Brain pericyte (primary cell): ENCODE measurements around the gene PRR5L.
A peak's percentile ranks its signal among the peaks of the same experiment; 100 is the strongest.

Experiments used
- DNase-seq: peaks from one replicate; pipeline ENCODE4 v3.0.0-alpha.2; 2012; ENCODE audit warnings: low read depth, low spot score

Gene PRR5L

DNA sequence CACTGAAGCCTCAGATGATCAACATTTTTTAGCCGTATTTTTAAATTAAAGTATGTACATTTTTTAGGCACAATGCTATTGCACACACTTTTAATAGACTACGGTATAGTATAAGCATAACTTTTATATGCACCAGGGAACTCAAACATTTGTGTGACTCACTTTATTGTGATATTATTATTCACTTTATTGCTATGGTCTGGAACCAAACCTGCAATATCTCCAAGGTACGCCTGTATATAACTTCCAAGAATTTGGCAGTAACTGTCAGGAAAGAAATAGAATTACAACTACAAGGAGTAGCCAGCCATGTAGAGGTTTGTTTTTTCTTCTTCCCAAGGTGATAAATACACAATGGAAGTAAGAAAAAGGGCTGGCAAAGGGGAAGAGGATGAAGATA lies 62.3 kb downstream of the PRR5L start:
- DNase-seq, result no peak

GRCh38 chr11:36360318-36360717 lies 64.2 kb downstream of the PRR5L start:
- no peak for DNase-seq

- DNase-seq, result no peak
Measured at GRCh38 chr11:36360826-36361415, 64.8 kb downstream of the PRR5L start.

- no peak for DNase-seq
Measured at GRCh38 chr11:36361472-36361871, 65.4 kb downstream of the PRR5L start.

- peak; percentile 31 for DNase-seq
Measured at GRCh38 chr11:36361901-36362391, 65.9 kb downstream of the PRR5L start.

GRCh38 chr11:36362902-36363301 lies 66.8 kb downstream of the PRR5L start:
- DNase-seq, result no peak

GRCh38 chr11:36363361-36364268 lies 67.5 kb downstream of the PRR5L start:
- no peak for DNase-seq

GRCh38 chr11:36364551-36365325 lies 68.7 kb downstream of the PRR5L start:
- DNase-seq, result no peak

DNA sequence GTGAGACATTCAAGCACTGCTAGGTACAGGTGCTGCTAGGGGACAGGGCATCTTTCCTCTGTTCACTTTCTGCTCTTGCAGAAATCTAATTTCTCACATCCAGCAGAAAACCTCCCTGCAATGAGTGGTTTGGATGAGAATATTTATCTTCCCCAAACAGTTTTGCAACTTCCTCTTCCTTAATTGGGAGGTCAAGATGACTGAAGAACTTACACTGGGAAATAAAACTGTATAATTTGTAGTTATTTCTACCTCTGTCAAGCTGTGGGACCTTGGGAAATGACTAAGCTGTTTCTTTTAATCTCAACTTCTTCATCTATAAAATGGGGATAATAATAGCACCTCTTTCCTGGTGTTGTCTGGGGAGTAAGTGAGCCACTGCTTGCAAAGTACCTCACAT lies 69.8 kb downstream of the PRR5L start:
- DNase-seq, result no peak

GRCh38 chr11:36367806-36368680 lies 72.0 kb downstream of the PRR5L start:
- DNase-seq, result no peak

DNA sequence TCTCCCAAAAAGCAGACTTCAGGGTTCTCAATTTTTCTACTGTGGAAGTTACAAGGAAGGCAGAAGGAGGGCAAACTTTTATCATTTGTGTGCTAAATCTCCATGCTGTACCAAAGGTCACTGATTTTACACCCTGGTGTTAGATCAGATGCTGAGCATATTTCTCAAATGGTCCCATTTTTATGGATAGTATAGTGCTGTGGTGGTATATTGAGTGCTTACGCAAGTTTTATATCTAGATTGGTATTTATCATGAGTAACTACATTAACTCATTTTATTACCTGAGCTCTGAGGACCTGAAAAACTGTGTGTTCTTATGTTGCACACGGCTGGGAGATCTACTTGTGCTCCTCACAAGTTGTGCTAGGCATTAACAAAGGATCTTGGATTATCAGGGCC lies 75.1 kb downstream of the PRR5L start:
- DNase-seq, result no peak

DNA sequence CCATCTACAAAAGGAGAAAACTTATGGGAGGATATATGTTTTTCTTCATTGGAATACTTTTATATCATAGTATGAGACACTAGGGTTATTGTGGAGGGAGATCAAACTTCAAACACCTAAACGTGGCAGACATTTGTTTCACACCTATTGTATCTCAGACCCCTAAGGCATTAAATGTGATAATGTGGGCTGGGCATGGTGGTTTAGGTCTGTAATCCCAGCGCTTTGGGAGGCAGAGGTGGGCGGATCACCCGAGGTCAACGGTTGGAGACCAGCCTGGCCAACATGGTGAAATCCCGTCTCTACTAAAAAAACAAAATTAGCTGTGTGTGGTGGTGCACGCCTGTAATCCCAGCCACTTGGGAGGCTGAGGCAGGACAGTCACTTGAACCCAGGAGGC lies 75.5 kb downstream of the PRR5L start:
- DNase-seq, result no peak

GRCh38 chr11:36372101-36372771 lies 76.1 kb downstream of the PRR5L start:
- no peak for DNase-seq

DNA sequence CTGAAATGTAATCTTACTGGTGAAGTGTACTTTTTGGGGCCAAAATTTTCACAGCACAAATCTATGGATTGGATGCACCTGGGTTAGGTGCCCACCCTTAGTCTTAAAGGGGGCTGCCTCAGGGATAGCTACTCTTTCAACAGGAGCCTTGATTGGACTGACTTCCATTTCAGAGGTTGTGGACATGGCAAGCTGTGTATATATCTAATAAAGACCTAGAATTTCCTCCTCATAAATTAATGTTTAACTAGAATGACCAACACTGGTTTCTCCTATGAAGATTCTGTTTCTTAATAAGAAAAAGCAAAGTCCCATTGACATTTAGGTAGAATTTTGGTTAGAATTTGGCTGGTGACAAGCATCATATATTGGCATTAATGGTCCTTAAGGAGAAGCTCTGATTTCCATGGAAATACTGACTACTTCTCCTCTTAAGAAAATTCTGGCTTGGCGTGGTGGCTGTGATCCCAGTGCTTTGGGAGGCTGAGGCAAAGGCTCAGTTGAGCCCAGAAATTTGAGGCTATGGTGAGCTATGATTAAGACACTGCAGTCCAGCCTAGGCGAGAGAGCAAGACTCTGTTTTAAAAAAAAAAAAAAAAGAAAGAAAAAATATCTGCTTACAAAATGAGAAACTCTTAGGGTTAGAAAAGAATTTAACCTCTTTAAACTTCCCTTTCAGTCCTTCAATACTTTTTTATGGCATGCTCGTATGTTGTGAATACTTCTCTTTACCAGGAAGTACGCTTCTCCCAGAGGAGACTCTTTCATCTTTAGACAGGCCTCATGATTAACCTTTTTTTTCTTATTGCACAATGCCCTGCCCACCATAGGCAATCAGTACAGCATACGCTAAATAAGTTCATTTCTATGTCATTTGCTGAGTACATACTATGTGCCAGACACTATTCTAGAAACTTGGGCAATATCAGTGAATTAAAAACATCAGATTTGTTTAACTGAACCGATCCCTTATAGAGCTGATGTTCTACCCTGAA lies 77.2 kb downstream of the PRR5L start:
- no peak for DNase-seq

GRCh38 chr11:36374726-36375125 lies 78.6 kb downstream of the PRR5L start:
- no peak for DNase-seq

DNA sequence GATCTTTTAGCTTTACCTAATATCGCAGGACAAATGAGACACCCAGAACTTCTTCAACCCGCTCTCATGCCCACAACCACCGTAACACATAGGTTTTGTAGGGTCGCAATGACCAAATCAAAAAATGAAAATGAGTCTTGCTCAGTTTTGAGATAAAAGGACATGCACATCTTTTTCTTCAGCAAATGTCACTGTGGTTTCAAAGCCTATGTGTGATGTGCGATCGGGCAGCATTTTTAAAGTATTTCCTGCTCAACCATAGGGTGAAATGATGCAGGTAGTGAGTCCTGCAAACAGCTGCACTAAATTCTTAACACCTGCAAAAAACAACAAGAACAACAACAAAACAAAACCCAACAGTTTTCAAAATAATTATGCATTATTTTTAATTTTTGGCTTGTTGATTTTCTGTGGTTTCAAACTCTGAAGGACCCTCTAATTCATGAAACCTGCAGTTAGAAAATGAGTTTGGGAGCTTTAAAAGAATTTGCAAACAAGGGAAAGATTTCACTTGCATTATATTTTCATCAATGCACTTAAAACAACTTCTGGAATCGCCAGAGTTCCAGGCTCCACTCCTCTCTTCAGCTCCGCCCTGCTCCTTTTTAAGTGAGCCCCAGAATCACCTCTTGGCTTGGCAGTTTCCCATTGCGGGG lies 79.4 kb downstream of the PRR5L start:
- DNase-seq, result no peak

- DNase-seq, result no peak
Measured at GRCh38 chr11:36376009-36376887, 80.2 kb downstream of the PRR5L start.
